WTC11 (cell line): ENCODE measurements around the gene EMX2. TPM values are rescaled to one million over a fixed set of nuclear protein-coding genes. Genes with fewer than 3 reads are reported as not detected.

Source experiments
- ATAC-seq: fragments of 200-7000 bp; cut with Tn5 transposase; 2 replicates; pipeline ENCODE4 v1.10.0; 2021; ENCODE audit warnings: mild to moderate bottlenecking, moderate library complexity
- CTCF ChIA-PET: fragments of 300-600 bp; sonication (Branson Sonifier 250); formaldehyde crosslinking; loops from one replicate; lab custom pipeline; 2021; ENCODE audit warnings: antibody characterized with exemption; lab: Charles Lee
- POLR2A ChIA-PET: fragments of 350-600 bp; sonication (Branson Sonifier 250); formaldehyde crosslinking; loops from one replicate; lab custom pipeline; 2021; ENCODE audit warnings: antibody characterized with exemption; lab: Charles Lee
- DNase-seq: peaks from one replicate; pipeline ENCODE4 v3.0.0; 2021; ENCODE audit warnings: low spot score
- H3K27ac Mint-ChIP-seq: 2 replicates; pipeline ENCODE4 v1.8.0; 2021; ENCODE audit warnings: mixed read lengths
- H3K27me3 Mint-ChIP-seq: 2 replicates; pipeline ENCODE4 v1.8.0; 2021; ENCODE audit warnings: low read depth, mild to moderate bottlenecking, moderate library complexity, mixed read lengths
- H3K36me3 Mint-ChIP-seq: 2 replicates; pipeline ENCODE4 v1.8.0; 2021; ENCODE audit warnings: mixed read lengths
- H3K4me1 Mint-ChIP-seq: 2 replicates; pipeline ENCODE4 v1.8.0; 2022; ENCODE audit warnings: mixed read lengths
- H3K4me3 Mint-ChIP-seq: 2 replicates; pipeline ENCODE4 v1.8.0; 2021; ENCODE audit warnings: mild to moderate bottlenecking, moderate library complexity, mixed read lengths
- H3K9me3 Mint-ChIP-seq: 2 replicates; pipeline ENCODE4 v1.8.0; 2021; ENCODE audit warnings: mixed read lengths
- ATF2 ChIP-seq: sonication (generic); formaldehyde crosslinking; IDR thresholded peaks from 2 replicates; pipeline ENCODE4 v1.8.1; 2022; ENCODE audit warnings: low read depth, missing genetic modification reagents, borderline replicate concordance
- CTCF ChIP-seq: fragments of 200-600 bp; IDR thresholded peaks from 2 replicates; pipeline ENCODE4 v1.8.0; 2022; ENCODE audit warnings: antibody characterized with exemption
- FOXJ3 ChIP-seq: sonication (generic); formaldehyde crosslinking; IDR thresholded peaks from 2 replicates; pipeline ENCODE4 v1.9.0; 2021; ENCODE audit warnings: missing genetic modification reagents, mild to moderate bottlenecking, borderline replicate concordance
- GRHL2 ChIP-seq: fragments of 250-450 bp; sonication (Bioruptor Pico); IDR thresholded peaks from 2 replicates; pipeline ENCODE4 v1.8.0; 2022; ENCODE audit warnings: mild to moderate bottlenecking, moderate library complexity; ENCODE audit not compliant: insufficient replicate concordance, severe bottlenecking
- IRF1 ChIP-seq: sonication (generic); formaldehyde crosslinking; IDR thresholded peaks from 2 replicates; pipeline ENCODE4 v1.8.0; 2023; ENCODE audit warnings: missing genetic modification reagents
- JAZF1 ChIP-seq: fragments of 250-450 bp; sonication (Bioruptor Pico); IDR thresholded peaks from 2 replicates; pipeline ENCODE4 v1.9.0; 2021; ENCODE audit warnings: moderate library complexity, mild to moderate bottlenecking, inconsistent platforms
- JUN ChIP-seq: sonication (generic); formaldehyde crosslinking; IDR thresholded peaks from 2 replicates; pipeline ENCODE4 v1.8.0; 2023; ENCODE audit warnings: mild to moderate bottlenecking, missing genetic modification reagents
- NFATC4 ChIP-seq: fragments of 250-450 bp; sonication (Bioruptor Pico); IDR thresholded peaks from 2 replicates; pipeline ENCODE4 v1.9.0; 2021; ENCODE audit warnings: mild to moderate bottlenecking
- STAT6 ChIP-seq: sonication (generic); formaldehyde crosslinking; conservative IDR thresholded peaks from 2 replicates; pipeline ENCODE4 v1.8.1; 2023; ENCODE audit warnings: mild to moderate bottlenecking, low read depth, missing genetic modification reagents, moderate library complexity
- TP53 ChIP-seq: sonication (generic); formaldehyde crosslinking; IDR thresholded peaks from 2 replicates; pipeline ENCODE4 v1.8.1; 2023; ENCODE audit warnings: mild to moderate bottlenecking, missing genetic modification reagents
- ZNF263 ChIP-seq: sonication (generic); formaldehyde crosslinking; IDR thresholded peaks from 2 replicates; pipeline ENCODE4 v1.8.1; 2022; ENCODE audit warnings: low read depth, mild to moderate bottlenecking, moderate library complexity, missing genetic modification reagents
- ZNF512 ChIP-seq: sonication (generic); formaldehyde crosslinking; IDR thresholded peaks from 2 replicates; pipeline ENCODE4 v1.8.1; 2022; ENCODE audit warnings: missing genetic modification reagents, borderline replicate concordance
- total RNA-seq: library from RNA; stranded (reverse); gene quantifications from 3 replicates; pipeline ENCODE4 v1.2.3, GENCODE V29; 2021

The EMX2 gene
- total RNA-seq, 1 experiment from 2014 or later, result not detected

GRCh38 chr10:117545141-117546019, 2.8 kb downstream of the EMX2 start:
- TF ChIP-seq TP53 (CRISPR knock-in tag) (0 out of 2 replicates have a peak, but pooled peaks have one; percentile 20), IRF1 (no peak), ATF2 (CRISPR knock-in tag) (no peak)
- CTCF ChIA-PET, result interaction anchor here (0.6 to 3.9 kb wide), 3 partner anchors 8 to 714 kb away, joined by 3 to 28 read pairs (median 3); no protein-coding TSS in a partner anchor
- peak overlapping the region; percentile 68 for H3K4me3 Mint-ChIP-seq
- DNase-seq, result peak; percentile 50
- no peaks in the 10 kb centered on the region for H3K9me3 Mint-ChIP-seq
- peak; percentile 3; the same call in 1 of the 2 replicates for ATAC-seq
- POLR2A ChIA-PET, result no interaction called here
- H3K4me1 Mint-ChIP-seq, result peaks cover 55% of the 10 kb centered on the region
- H3K27me3 Mint-ChIP-seq, result peaks cover 99% of the 10 kb centered on the region
- no peaks in the 10 kb centered on the region for H3K36me3 Mint-ChIP-seq
- no peak overlapping the region for H3K27ac Mint-ChIP-seq

- no peaks in the 10 kb centered on the region for H3K9me3 Mint-ChIP-seq
- no peaks in the 10 kb centered on the region for H3K36me3 Mint-ChIP-seq
- ATAC-seq (no peak), DNase-seq (no peak)
- peaks cover 99% of the 10 kb centered on the region for H3K27me3 Mint-ChIP-seq
- ChIA-PET CTCF (interaction anchor here (0.6 to 3.9 kb wide), 4 partner anchors 9 to 713 kb away, joined by 3 to 28 read pairs (median 3); no protein-coding TSS in a partner anchor), POLR2A (no interaction called here)
- peak overlapping the region; percentile 55 for H3K4me3 Mint-ChIP-seq
- peaks cover 56% of the 10 kb centered on the region for H3K4me1 Mint-ChIP-seq
- no peak overlapping the region for H3K27ac Mint-ChIP-seq
- TF ChIP-seq FOXJ3 (CRISPR knock-in tag) (no peak), JUN (CRISPR knock-in tag) (no peak), CTCF (no peak), ZNF263 (CRISPR knock-in tag) (no peak), JAZF1 (no peak), NFATC4 (CRISPR knock-in tag) (no peak), GRHL2 (CRISPR knock-in tag) (no peak), ZNF512 (CRISPR knock-in tag) (no peak), STAT6 (CRISPR knock-in tag) (no peak)
Measured at GRCh38 chr10:117546020-117546580, 3.6 kb downstream of the EMX2 start.
